GM21717 (cell line): ENCODE results near the gene AREG.

Experiments
- ATAC-seq: cut with Tn5 transposase; IDR thresholded peaks from one replicate; pipeline ENCODE4 v1.9.1; 2021; ENCODE audit warnings: mild to moderate bottlenecking, moderate library complexity; ENCODE audit not compliant: unreplicated experiment

The AREG gene

DNA sequence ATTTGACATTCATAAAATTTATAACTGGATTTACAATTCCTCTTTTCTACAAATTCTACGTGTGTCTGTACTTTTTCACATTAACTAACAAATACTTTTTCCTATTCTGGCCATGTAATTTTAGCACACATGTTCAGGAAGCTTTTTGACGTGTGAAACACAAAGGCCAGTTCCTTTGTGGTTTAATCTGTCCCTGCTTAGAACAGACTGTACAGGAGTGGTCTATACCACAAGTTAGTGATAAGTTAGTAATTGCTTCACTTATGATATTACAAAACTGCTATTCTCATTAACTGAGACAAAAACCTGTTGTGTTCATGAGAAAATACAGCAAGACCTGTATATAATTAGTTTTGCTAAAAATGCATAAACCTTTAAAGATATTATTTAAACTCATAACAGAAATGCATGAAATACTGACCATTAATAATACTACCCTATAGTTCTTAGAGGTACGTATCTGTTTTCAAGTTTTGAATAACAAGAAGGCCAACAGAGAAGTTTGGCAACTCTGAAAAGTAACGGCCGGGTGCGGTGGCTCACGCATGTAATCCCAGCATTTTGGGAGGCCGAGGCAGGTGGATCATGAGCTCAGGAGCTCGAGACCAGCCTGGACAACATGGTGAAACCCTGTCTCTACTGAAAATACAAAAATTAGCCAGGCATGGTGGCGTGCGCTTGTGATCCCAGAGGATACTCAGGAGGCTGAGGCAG lies 13.7 kb upstream of the AREG start:
- no peak for ATAC-seq

DNA sequence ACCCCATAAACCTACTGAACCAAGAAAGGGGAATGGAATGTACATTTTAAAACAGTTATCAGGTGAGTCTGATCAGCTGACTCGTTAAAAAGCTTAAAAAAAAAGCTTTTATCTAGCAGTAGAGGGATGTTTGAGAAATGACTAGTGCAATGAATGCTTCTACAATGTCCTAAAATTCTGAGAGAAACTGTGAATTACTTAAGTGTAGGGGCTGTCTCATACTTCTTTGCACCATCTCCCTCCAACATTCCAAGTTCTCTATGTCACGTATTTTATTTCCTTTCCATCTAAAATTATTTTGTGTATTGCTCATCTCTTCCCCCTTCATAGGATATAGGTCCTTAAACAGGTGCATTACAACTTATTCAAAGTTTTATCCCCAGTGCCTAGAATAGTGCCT lies 11.9 kb upstream of the AREG start:
- ATAC-seq = no peak

DNA sequence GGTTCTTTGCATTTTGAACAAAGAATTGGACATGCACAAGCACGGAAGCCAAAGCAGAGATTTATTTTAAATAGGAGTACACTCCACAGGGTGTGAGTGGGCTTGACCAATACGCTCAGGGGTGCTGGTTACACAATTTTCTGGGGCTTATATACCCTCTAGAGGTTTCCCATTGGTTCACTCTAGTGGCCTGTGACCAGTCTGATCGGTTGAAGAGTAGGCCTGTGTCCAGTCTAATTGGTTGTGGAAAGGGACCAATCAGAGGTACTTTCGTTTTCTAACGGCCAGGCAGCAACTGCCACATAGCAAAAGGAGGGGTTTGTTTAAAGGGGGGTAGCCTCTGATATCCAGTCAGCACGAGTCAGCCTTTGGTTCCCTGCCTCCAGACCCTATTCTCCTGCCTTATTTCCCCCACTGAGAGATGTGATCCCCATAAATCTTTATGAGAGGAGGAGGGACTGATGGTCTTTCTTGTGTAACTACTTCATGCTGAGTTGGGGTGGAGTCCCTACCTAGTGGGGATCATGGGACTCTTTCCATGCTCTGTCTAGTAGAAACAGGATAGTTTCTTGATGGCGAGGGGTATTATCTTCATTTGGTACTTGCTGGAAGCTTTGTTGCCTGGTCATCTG lies 11.3 kb upstream of the AREG start:
- no peak for ATAC-seq

DNA sequence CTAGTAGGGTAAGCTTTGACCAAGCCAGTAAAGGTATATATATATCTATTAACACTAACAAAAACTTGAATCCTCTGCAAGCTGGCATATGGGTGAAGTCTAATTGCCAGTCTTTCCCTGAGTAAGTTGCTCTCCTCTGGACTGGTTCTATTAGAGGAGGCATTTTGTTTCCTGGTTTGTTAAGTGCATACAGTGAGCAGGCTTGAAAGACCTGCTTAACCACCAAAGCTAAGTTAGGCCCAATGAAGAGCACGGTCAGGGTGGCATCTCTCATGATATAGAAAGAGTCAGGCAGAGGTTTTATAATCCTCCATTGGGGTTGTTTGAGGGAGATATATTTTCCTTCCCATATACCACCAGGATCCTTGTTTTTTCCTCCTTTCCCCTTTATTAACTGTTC lies 9.6 kb upstream of the AREG start:
- ATAC-seq = no peak

DNA sequence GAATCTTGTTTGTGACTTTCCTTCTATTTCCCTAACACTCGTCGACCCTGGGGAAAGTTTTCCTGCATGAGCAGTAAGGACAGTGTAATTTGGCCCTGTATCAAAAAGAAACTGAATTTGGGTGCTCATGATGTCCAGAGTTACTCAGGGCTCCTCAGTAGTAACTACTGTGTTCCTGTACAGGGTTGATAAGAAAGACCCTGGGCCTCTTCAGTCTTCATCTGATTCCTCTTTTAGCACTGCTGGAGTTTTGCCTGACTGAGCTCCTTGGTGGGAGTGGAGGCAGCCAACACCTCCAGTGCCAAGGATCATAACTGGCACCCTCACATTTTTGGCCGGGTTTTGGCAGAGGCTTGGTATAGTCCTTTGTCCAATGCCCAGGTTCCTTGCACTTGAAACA lies 7.1 kb upstream of the AREG start:
- no peak for ATAC-seq

DNA sequence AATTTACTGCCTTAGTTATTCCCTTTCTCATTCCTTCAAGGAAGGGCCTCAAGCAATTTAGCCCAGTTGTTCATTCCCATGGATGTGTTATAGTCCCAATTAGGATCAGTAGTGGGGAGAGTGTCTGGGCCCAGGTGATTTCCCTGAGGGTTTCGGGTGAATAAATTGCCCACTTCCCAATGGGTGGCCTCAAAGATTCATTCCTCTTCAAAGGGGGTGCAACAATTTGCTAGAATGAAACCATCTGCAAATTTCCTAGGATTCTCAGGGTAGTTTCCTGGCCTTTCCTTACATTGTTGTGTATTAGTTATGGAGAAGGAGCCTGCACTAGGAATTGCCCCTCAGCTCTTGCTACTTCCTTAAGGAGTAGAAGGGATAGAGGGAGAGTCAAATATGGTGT lies 6.3 kb upstream of the AREG start:
- no peak for ATAC-seq

DNA sequence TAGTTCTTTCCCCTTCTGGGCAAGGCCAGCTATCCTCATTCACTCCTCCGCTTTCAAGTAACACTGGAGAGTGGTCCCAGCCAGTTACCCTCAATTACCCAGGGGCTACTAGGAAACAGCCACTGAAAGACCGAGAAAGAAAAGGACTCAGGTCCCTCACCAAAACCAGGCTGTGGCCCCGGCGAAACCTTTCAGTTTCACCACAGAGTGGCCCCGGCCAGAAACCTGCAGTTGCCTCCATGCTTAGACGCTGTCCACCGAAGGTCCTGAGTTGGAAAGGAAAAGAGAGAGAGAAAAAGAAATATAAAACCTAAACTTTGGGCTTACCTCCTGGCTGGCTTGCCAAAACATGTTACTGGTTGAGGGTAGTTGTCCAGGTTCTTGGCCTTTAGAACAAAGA lies 5.0 kb upstream of the AREG start:
- no peak for ATAC-seq

DNA sequence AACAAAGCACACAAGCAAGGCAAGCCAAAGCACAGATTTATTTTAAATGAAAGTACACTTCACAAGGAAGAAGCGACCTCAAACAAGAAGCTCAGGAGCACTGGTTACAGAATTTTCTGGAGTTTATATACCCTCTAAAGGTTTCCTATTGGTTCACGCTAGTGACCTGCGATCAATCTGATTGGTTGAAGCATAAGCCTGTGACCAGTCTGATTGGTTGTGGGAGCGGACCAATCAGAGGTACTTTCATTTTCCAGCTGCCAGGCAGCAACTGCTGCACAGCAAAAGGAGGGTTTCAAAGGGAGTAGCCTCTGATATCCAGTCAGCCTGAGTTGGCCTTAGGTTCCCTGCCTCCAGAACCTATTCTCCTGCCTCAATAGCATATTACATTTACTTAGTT lies 4.6 kb upstream of the AREG start:
- ATAC-seq = no peak

DNA sequence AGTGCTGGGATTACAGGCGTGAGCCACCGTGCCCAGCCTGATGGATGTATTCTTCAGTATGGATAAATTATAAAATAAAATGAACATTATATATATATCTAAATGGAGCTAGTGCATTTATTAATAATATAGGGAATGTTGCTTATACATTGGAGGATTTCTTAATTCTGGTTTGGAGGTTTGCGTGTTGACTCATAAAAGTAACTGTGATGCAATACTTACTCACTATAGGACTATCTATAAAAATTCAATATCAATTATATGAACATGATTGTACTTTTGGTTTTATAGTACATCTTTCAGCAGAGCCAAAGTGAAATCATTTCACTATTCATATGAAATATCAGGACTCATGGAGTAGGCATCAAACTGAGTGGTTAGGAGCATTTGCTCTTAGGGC lies 3.2 kb upstream of the AREG start:
- no peak for ATAC-seq

DNA sequence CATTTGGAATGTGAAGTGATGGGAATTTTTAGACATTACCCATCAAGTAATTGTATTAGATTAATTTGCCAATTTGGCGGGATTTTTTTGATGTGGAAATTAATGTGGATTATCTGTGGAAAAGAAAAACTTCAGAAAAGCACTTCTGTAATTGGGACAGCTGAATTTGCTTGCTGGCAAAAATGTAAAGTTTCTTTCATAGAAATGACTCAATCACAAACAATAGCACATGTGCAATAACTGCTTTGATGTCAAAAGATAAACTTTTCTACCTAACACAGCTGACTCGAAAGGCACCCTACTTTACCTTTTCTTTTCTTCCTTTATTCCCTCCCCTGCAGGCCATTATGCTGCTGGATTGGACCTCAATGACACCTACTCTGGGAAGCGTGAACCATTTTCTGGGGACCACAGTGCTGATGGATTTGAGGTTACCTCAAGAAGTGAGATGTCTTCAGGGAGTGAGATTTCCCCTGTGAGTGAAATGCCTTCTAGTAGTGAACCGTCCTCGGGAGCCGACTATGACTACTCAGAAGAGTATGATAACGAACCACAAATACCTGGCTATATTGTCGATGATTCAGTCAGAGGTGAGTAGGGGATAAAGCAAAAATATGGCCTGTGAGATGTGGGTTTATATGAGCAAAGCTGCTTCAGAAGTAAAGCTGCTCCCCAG lies 1.4 kb downstream of the AREG start:
- ATAC-seq = no peak

DNA sequence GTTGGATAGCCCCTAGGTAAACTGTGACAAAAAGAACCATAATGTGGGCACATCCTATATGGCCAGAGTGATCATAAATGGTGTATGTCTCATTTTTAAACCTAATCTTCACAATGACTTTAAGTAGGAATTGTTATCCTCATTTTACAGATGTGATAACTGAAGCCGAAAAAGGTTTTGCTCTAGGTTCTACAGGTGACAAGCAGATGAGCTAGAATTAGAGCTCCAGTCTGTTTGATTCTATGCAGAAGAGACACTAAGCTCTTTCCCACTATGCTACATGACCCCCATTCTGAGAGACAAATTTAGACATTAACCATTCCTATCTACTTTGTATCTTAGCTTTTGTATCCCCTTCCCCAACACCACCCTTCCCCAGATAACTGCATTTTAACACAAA lies 2.0 kb downstream of the AREG start:
- no peak for ATAC-seq

DNA sequence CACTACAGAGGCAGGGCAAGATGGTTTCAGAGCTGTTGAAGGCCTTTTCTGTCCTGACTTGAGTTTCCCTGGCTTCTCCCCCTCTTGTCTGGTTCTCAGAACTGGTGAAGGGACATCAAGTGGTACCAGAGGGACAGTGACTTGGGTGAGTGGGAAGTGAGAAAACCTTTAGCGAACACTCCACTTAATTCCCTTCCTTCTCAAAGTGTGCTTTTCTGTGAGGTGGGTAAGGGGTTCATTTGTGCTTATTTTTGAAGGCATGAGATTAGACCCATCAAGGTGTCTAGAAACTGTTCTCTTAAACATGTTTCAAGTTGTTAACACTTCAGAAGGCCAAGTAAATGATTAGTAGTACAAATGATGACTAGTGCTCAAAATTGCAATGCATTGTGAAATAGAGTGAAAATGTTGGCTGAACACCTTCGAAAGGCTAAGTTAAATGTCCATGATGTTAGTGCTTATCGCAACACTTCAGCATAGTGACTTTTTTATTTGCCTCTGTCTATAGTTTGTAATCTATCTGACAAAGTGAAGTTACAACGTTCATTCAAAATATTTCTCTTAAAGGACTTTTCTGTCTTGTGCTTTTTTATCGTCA lies 2.8 kb downstream of the AREG start:
- no peak for ATAC-seq

DNA sequence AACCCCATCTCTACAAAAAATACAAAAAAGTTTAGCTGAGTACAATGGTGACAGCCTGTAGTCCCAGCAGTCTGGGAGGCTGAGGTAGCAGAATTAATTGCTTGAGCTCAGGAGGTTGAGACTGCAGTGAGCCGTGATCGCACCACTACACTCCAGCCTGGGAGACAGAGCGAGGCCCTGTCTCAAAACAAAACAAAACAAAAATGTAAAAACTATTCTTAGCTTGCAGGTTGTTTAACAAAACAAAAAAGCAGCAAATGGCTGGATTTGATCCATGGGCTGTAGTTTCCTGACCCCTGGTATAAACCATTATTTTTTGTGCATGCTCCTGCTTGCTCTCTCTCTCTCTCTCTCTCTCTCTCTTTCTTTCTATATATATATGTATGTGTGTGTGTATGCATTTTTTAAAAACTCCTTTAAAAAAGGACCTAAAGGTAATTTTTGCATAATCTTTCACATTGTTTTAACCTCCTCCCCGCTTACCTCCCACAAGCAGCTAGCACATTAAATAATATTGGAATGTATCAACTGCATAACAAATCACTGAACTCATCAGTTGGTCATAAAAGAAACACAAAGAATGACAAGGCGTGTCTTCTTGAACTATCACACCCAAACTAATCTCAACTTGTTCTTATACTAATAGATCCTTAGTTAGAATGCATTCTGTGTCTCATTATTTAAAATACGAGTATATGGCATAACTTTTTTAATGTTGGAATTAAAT lies 4.8 kb downstream of the AREG start:
- no peak for ATAC-seq

DNA sequence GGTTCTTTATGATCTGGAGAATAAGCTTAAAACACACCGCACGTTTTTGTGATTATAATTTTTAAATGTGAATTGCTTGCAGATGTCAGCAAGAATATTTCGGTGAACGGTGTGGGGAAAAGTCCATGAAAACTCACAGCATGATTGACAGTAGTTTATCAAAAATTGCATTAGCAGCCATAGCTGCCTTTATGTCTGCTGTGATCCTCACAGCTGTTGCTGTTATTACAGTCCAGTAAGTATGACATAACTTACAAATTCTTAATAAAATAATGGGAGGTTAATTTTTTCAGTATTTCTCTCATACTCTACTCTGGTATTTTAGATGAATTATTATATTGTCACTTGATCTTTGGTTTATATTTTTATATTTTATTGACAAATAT lies 5.4 kb downstream of the AREG start:
- ATAC-seq = no peak

DNA sequence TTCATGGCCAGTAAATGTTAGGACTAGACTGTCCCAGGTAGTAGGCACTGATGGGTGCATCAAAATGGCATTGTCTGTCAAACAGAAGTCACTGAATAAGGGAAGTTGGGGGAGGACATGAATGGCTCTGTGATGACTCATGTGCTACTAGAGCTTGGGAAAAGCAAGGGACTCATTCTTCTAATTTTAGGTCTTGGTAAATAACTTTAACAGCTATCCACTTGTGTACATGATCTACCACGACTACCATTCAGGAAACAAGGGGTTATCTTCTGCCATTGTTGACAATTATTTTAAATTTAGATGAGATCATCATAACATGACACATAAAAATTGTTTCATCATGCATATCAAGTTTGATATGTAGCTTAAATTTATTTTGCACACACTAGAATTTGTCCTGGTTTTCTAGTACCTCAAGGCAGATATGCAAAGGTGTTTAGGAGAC lies 6.3 kb downstream of the AREG start:
- no peak for ATAC-seq

DNA sequence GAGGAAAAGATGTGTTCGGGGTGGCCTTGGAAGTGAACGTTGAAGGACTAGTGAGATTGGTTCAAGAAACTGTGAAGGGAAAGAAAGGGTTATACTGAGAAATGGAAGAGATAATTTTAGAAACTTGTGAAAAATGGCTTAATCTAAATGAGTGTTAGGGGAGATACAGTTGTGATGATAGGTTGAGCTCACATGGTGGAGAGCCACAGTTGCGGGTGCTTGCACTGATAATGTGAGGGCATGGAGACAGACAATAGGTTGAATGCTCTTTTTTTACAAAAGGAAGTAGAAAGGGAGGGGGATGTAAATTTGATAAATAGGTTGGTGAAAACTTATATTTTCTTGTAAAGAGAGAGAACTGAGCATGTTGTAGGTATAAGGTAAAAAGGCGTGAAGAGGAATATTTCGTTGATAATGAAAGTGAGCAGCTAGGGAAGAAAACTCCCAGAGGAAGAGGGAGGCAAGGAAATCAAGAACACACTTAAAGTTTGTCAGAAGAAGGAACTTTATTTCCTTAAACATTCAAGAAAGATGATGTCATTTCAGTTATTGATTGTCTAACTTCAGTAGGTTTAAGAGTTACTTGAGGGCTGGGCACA lies 8.2 kb downstream of the AREG start:
- no peak for ATAC-seq

DNA sequence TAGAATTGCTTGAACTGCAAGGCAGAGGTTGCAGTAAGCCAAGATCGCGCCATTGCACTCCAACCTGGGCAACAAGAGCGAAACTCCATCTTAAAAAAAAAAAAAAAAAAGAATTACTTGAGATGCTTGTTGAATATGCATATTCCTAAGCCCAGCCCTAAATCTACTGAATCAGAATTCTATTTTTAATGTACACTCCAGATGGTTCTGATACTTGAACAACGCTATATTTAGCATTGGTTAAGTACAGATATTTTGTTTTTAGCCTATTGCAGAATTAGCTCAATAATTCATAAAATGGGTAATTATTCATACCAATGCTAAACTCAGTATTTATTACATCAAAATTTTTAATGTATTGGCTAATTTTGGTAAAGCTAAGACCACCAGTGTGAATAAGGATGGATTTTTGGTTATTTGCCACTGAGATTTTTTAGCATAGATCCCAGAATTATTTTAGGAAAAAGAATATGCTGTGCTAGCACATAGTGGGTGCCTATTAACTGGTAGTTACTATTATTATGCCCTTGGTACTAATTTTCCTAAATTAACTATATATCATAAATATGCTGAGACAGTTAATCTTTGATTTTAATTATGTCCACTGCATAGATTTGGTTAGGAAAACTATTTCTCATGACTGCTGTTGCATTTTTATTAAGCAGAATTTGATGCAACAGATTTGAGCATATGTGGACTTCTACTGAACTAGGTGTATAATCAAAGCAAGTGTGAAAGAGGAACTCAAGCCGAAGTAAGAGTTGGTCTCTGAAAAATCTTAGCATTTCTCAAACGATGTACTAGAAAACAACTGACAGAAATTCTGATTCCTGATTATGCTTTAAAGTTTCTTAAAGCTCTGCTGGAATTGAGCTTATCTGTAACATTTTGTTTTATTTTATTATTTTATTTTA lies 9.2 kb downstream of the AREG start:
- no peak for ATAC-seq

DNA sequence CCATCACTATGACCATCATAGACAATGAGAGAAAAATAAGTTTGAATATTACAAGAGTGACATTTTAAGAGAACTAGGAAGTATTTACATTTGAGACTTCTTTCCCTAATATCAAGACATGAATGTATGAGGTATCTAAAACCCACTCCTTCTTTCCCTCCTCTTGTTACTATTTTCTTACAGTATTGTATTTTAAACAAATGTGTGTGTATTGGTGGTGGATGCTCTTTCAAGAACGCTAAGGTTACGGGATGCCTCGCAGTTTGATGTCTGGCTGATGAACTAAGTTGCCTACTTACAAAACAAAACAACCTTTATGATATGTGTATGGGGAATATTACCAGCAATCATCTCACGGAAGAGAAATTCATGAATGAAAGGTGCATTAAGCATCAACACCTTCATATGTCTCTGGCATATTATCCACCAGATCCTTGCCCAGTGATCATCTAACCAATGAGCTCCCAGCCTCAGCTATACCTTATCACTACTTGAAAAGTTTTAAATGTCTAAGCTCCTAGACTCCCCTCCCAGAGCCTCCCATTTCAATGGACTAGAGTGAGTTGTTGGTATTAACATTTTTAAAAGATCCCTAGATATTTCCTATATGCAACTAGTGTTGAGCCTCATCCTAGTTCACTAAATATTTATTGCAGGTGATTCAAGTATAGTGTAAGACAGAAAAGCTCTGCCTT lies 10.6 kb downstream of the AREG start:
- ATAC-seq = no peak

DNA sequence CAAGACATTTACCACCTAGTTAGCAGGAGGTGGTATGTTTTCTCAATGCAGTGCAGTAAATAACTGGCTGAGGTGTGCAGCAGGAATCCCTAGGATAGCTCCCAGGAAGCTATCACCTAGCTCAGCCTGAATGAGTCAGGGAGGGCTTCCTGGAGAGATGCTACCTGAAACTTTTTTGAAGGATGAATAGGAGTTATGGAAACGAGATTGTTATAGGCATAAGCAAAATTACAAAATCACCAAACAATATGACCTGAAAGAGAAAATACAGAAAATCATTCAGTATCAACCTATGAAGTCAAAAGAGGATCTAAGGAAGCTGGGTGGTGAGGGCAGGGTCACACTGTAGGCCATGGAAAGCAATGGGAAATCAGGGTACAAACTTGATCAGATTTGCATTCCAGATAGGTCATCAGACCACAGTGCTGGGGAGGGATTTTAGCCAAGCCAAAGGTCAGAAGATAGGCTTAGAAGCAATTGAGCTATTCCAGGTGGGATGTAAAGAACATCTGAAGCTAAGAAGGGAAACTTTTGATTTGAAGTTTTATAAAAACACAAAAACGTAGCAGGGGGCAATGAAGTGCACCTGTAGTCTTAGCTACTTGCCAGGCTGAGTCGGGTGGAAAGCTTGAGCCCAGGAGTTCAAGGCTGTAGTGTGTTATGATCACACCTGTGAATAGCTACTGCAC lies 11.3 kb downstream of the AREG start:
- ATAC-seq = no peak
